Liver (tissue), 9 donors: ENCODE data around the gene MLXIP. TPM values are rescaled to one million over a fixed set of nuclear protein-coding genes. Genes with fewer than 3 reads are reported as not detected.

ENCODE experiments used
- DNase-seq: peaks from one replicate; pipeline ENCODE4 v3.0.0-alpha.2; 2017; ENCODE audit warnings: low spot score
- H3K27ac ChIP-seq, 2 donors: one replicate each; pipeline ENCODE4 v1.7.0; 2013; ENCODE audit warnings: inconsistent platforms in 2 of 2, low read length in 2 of 2, control low read depth in 1 of 2, low read depth in 1 of 2, mild to moderate bottlenecking in 1 of 2
- H3K27me3 ChIP-seq, 4 donors: one replicate each; pipeline versions ENCODE4 v1.6.1 to v1.7.0; 2013; ENCODE audit warnings: low read length in 3 of 4, inconsistent platforms in 1 of 4, mild to moderate bottlenecking in 1 of 4, moderate library complexity in 1 of 4; ENCODE audit not compliant: control insufficient read depth in 4 of 4, insufficient read depth in 4 of 4
- H3K36me3 ChIP-seq, 4 donors: one replicate each; pipeline versions ENCODE4 v1.6.1 to v1.7.0; 2013; ENCODE audit warnings: low read length in 3 of 4, mild to moderate bottlenecking in 3 of 4, low read depth in 1 of 4, moderate library complexity in 1 of 4; ENCODE audit not compliant: control insufficient read depth in 4 of 4, insufficient read depth in 3 of 4
- H3K4me1 ChIP-seq, 4 donors: one replicate each; pipeline versions ENCODE4 v1.6.1 to v1.7.0; 2013; ENCODE audit warnings: low read length in 3 of 4, mild to moderate bottlenecking in 3 of 4, moderate library complexity in 1 of 4; ENCODE audit not compliant: control insufficient read depth in 4 of 4, insufficient read depth in 4 of 4
- H3K4me3 ChIP-seq, 3 donors: one replicate each; pipeline versions ENCODE4 v1.6.1 to v1.7.0; 2013; ENCODE audit warnings: low read length in 3 of 3, control low read depth in 1 of 3, low read depth in 1 of 3, mild to moderate bottlenecking in 1 of 3
- H3K9ac ChIP-seq, 2 donors: one replicate each; pipeline ENCODE4 v1.7.0; 2013; ENCODE audit warnings: low read length in 2 of 2, mild to moderate bottlenecking in 2 of 2, moderate library complexity in 2 of 2, control low read depth in 1 of 2, low read depth in 1 of 2
- H3K9me3 ChIP-seq, 4 donors: one replicate each; pipeline versions ENCODE4 v1.6.1 to v1.7.0; 2013; ENCODE audit warnings: low read length in 3 of 4; ENCODE audit not compliant: control insufficient read depth in 4 of 4
- ATF3 ChIP-seq: IDR thresholded peaks from 2 replicates; pipeline ENCODE4 v1.6.1; 2016; ENCODE audit warnings: antibody characterized with exemption
- CTCF ChIP-seq: fragments of 150-350 bp; IDR thresholded peaks from 2 replicates; pipeline ENCODE4 v1.5.1; 2017; ENCODE audit warnings: improper control_type of control experiment, low read depth, low read length; ENCODE audit not compliant: missing input control
- EGR1 ChIP-seq, 2 donors: IDR thresholded peaks; 2 replicates each; pipeline ENCODE4 v1.6.1; 2016 to 2018; ENCODE audit warnings: antibody characterized with exemption in 2 of 2, low read depth in 2 of 2
- FOXA1 ChIP-seq: IDR thresholded peaks from 2 replicates; pipeline ENCODE4 v1.6.1; 2016; ENCODE audit warnings: antibody characterized with exemption
- FOXA2 ChIP-seq: IDR thresholded peaks from 2 replicates; pipeline ENCODE4 v1.6.1; 2016; ENCODE audit warnings: antibody characterized with exemption
- GABPA ChIP-seq, 2 donors: IDR thresholded peaks in 1 of 2; conservative IDR thresholded peaks in 1 of 2; 2 replicates each; pipeline ENCODE4 v1.6.1; 2016; ENCODE audit warnings: antibody characterized with exemption in 2 of 2, mild to moderate bottlenecking in 1 of 2, moderate library complexity in 1 of 2
- HNF4A ChIP-seq, 2 donors: conservative IDR thresholded peaks; 2 replicates each; pipeline ENCODE4 v1.6.1; 2016; ENCODE audit warnings: antibody characterized with exemption in 2 of 2, mild to moderate bottlenecking in 2 of 2
- HNF4G ChIP-seq: IDR thresholded peaks from 2 replicates; pipeline ENCODE4 v1.6.1; 2016; ENCODE audit warnings: antibody characterized with exemption
- JUND ChIP-seq, 2 donors: IDR thresholded peaks; 2 replicates each; pipeline ENCODE4 v1.6.1; 2016; ENCODE audit warnings: antibody characterized with exemption in 2 of 2
- NR2F2 ChIP-seq: IDR thresholded peaks from 2 replicates; pipeline ENCODE4 v1.6.1; 2016; ENCODE audit warnings: antibody characterized with exemption
- RAD21 ChIP-seq, 2 donors: IDR thresholded peaks; 2 replicates each; pipeline ENCODE4 v1.6.1; 2016; ENCODE audit warnings: antibody characterized with exemption in 2 of 2, mild to moderate bottlenecking in 2 of 2
- RXRA ChIP-seq, 2 donors: IDR thresholded peaks; 2 replicates each; pipeline ENCODE4 v1.6.1; 2017 to 2018; ENCODE audit warnings: antibody characterized with exemption in 2 of 2, mild to moderate bottlenecking in 1 of 2
- SP1 ChIP-seq: IDR thresholded peaks from 2 replicates; pipeline ENCODE4 v1.6.1; 2018; ENCODE audit warnings: antibody characterized with exemption, mild to moderate bottlenecking
- TAF1 ChIP-seq: conservative IDR thresholded peaks from 2 replicates; pipeline ENCODE4 v1.6.1; 2016; ENCODE audit warnings: antibody characterized with exemption, mild to moderate bottlenecking
- YY1 ChIP-seq: IDR thresholded peaks from 2 replicates; pipeline ENCODE4 v1.6.1; 2016; ENCODE audit warnings: antibody characterized with exemption, mild to moderate bottlenecking
- WGBS: extraction: QIAGEN DNeasy Blood & Tissue Kit; methylation state at CpG from one replicate; pipeline ENCODE4 v1.1.7; 2013; 5-methylcytosine and 5-hydroxymethylcytosine counted together
- polyA plus RNA-seq, 2 donors: library from polyadenylated mRNA; stranded (reverse) in 1 of 2; unstranded in 1 of 2; fragments of 200-250 nt in 1 of 2; fragments of >200 nt in 1 of 2; fragmentation: Nextera tagmentation in 1 of 2; extraction: Ambion mirVana in 1 of 2; gene quantifications; one replicate each; pipeline versions ENCODE4 v1.2.1 to v1.2.3, GENCODE V29; 2013 to 2015
- total RNA-seq, 2 donors: library from RNA; depleted of rRNA; stranded (reverse); fragments of >200 nt; gene quantifications; one replicate each; pipeline ENCODE4 v1.2.3, GENCODE V29; 2014
- TF ChIP-seq, protein P1 (sequence below): IDR thresholded peaks from 2 replicates; pipeline ENCODE4 v1.6.1; 2016; ENCODE audit warnings: antibody characterized with exemption
- TF ChIP-seq, protein P2 (sequence below): IDR thresholded peaks from 2 replicates; pipeline ENCODE4 v1.6.1; 2016; ENCODE audit warnings: antibody characterized with exemption
- TF ChIP-seq, protein P3 (sequence below): IDR thresholded peaks from 2 replicates; pipeline ENCODE4 v1.6.1; 2016; ENCODE audit warnings: antibody characterized with exemption, mild to moderate bottlenecking
- donor health status: healthy.
- donor health status: healthy.
- donor health status: healthy.
- donor health status: healthy.
- donor health status: healthy.

The MLXIP gene
- total and polyA plus RNA-seq, 4 donors = 10.6 to 19.5 (median 11.0) TPM

DNA sequence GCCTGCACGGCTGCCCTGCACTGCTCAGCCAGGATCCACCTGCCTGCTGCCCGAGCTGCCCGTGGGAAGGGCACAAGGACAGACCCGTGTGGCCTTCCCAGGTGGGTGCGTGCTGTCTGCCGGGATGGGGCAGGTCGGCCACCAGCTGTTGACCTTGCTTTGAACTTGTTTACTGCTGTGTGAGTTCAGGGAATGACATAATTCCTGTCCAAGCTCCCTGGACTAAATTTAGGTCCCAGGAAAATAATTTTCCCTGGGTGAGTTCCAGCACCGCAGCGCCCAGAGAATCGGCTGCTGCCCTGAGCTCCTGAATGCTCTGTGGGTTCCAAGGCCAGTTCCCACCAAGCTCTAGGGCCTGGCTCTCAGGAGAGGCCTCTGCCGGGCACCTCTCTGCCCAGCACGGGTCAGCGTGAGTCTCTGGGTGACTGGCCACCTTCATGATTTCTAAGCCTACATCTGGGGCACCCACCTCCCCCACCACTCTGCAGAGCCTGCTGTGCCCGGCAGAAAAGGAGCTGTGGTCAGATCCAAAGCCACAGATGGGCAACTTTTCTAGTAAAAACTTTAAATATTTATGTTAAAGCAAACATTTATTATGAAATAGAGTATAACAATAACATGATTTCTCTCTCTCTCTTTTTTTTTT is 27.2 kb upstream of the MLXIP start:
- Histone ChIP-seq H3K9me3 (no peaks in the 10 kb centered on the region), H3K27me3 (no peaks in the 10 kb centered on the region), H3K27ac (peak overlapping the region; percentile 91 to 93), H3K4me1 (peaks cover 2 to 41% (median 22%) of the 10 kb centered on the region in 4 donors), H3K36me3 (peaks cover 0 to 7% (median 0%) of the 10 kb centered on the region in 4 donors), H3K4me3 (no peak overlapping the region), H3K9ac (peak overlapping the region; percentile 71 to 88)
- DNase-seq = no peak
- WGBS = 16% methylated on average over 14 of the region's 14 CpGs
- TF ChIP-seq EGR1 (IDR thresholded peaks at IDR 0.05; ENCODE audit: low read depth in 2 of 2) (peak in 1 of 2 donors; percentile 61), CTCF (no peak), RXRA (IDR thresholded peaks at IDR 0.05) (peak; percentile 98), JUND (IDR thresholded peaks at IDR 0.05) (peak; percentile 55 to 78), YY1 (peak; percentile 64), ATF3 (peak; percentile 58), HNF4A (conservative IDR thresholded peaks at IDR 0.05) (peak; percentile 73 to 89), RAD21 (IDR thresholded peaks at IDR 0.05) (peak; percentile 33 to 55), NR2F2 (peak; percentile 47), SP1 (peak; percentile 87), FOXA1 (peak; percentile 82), FOXA2 (peak; percentile 84), TAF1 (no peak), HNF4G (no peak), GABPA (IDR thresholded peaks at IDR 0.05 in 1 of 2, conservative IDR thresholded peaks at IDR 0.05 in 1 of 2) (peak in 1 of 2 donors; percentile 61)
- TF ChIP-seq, protein P1, sequence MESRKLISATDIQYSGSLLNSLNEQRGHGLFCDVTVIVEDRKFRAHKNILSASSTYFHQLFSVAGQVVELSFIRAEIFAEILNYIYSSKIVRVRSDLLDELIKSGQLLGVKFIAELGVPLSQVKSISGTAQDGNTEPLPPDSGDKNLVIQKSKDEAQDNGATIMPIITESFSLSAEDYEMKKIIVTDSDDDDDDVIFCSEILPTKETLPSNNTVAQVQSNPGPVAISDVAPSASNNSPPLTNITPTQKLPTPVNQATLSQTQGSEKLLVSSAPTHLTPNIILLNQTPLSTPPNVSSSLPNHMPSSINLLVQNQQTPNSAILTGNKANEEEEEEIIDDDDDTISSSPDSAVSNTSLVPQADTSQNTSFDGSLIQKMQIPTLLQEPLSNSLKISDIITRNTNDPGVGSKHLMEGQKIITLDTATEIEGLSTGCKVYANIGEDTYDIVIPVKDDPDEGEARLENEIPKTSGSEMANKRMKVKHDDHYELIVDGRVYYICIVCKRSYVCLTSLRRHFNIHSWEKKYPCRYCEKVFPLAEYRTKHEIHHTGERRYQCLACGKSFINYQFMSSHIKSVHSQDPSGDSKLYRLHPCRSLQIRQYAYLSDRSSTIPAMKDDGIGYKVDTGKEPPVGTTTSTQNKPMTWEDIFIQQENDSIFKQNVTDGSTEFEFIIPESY = peak; percentile 38
- TF ChIP-seq, protein P2, sequence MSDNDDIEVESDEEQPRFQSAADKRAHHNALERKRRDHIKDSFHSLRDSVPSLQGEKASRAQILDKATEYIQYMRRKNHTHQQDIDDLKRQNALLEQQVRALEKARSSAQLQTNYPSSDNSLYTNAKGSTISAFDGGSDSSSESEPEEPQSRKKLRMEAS = peak; percentile 78
- TF ChIP-seq, protein P3, sequence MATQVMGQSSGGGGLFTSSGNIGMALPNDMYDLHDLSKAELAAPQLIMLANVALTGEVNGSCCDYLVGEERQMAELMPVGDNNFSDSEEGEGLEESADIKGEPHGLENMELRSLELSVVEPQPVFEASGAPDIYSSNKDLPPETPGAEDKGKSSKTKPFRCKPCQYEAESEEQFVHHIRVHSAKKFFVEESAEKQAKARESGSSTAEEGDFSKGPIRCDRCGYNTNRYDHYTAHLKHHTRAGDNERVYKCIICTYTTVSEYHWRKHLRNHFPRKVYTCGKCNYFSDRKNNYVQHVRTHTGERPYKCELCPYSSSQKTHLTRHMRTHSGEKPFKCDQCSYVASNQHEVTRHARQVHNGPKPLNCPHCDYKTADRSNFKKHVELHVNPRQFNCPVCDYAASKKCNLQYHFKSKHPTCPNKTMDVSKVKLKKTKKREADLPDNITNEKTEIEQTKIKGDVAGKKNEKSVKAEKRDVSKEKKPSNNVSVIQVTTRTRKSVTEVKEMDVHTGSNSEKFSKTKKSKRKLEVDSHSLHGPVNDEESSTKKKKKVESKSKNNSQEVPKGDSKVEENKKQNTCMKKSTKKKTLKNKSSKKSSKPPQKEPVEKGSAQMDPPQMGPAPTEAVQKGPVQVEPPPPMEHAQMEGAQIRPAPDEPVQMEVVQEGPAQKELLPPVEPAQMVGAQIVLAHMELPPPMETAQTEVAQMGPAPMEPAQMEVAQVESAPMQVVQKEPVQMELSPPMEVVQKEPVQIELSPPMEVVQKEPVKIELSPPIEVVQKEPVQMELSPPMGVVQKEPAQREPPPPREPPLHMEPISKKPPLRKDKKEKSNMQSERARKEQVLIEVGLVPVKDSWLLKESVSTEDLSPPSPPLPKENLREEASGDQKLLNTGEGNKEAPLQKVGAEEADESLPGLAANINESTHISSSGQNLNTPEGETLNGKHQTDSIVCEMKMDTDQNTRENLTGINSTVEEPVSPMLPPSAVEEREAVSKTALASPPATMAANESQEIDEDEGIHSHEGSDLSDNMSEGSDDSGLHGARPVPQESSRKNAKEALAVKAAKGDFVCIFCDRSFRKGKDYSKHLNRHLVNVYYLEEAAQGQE = peak; percentile 61
